Tibial nerve (tissue), 4 donors: ENCODE measurements around the gene MAP3K1. TPM values are rescaled to one million over a fixed set of nuclear protein-coding genes. Genes with fewer than 3 reads are reported as not detected.
A peak's percentile ranks its signal among the peaks of the same experiment; 100 is the strongest.

Experiments
- DNase-seq, 2 donors: peaks; one replicate each; pipeline ENCODE4 v3.0.0-alpha.2; 2019; ENCODE audit warnings: low spot score in 2 of 2
- H3K27ac ChIP-seq, 4 donors: fragments of 200-600 bp; sonication (generic) in 3 of 4; one replicate each; pipeline ENCODE4 v1.5.1; 2017 to 2019; ENCODE audit warnings: mild to moderate bottlenecking in 1 of 4
- H3K27me3 ChIP-seq, 2 donors: fragments of 200-600 bp; sonication (generic) in 1 of 2; one replicate each; pipeline versions ENCODE4 v1.5.1 to v1.6.0; 2017 to 2019
- H3K36me3 ChIP-seq, 3 donors: fragments of 200-600 bp; sonication (generic); one replicate each; pipeline ENCODE4 v1.5.1; 2018 to 2019
- H3K4me1 ChIP-seq, 4 donors: fragments of 200-600 bp; sonication (generic) in 3 of 4; one replicate each; pipeline ENCODE4 v1.5.1; 2017 to 2019
- H3K4me3 ChIP-seq, 4 donors: fragments of 200-600 bp; sonication (generic) in 3 of 4; one replicate each; pipeline ENCODE4 v1.5.1; 2017 to 2019; ENCODE audit warnings: mild to moderate bottlenecking in 1 of 4, moderate library complexity in 1 of 4
- H3K9me3 ChIP-seq, 4 donors: fragments of 200-600 bp; sonication (generic) in 3 of 4; one replicate each; pipeline ENCODE4 v1.5.1; 2017 to 2019
- CTCF ChIP-seq, 5 experiments: fragments of 200-600 bp in 3 of 5; fragments of 450-650 bp in 2 of 5; sonication (generic) in 3 of 5; IDR thresholded peaks; one replicate each; pipeline ENCODE4 v1.5.1; 2016 to 2019; ENCODE audit warnings: antibody characterized with exemption in 5 of 5, mild to moderate bottlenecking in 3 of 5, moderate library complexity in 2 of 5
- EP300 ChIP-seq, 2 donors: sonication (generic); formaldehyde crosslinking; IDR thresholded peaks; one replicate each; pipeline ENCODE4 v1.6.1; 2017; ENCODE audit warnings: antibody characterized with exemption in 2 of 2, mild to moderate bottlenecking in 1 of 2
- POLR2A ChIP-seq, 2 donors: fragments of 450-650 bp; IDR thresholded peaks; one replicate each; pipeline ENCODE4 v1.6.1; 2017; ENCODE audit warnings: antibody characterized with exemption in 2 of 2, mild to moderate bottlenecking in 2 of 2, moderate library complexity in 2 of 2
- WGBS, 2 donors: methylation state at CpG; one replicate each; pipeline ENCODE4 v1.1.5; 2018; 5-methylcytosine and 5-hydroxymethylcytosine counted together
- total RNA-seq, 4 donors: library from RNA; depleted of rRNA; stranded (reverse); fragments of >200 nt; gene quantifications; one replicate each; pipeline ENCODE4 v1.1.0, GENCODE V29; 2016

MAP3K1 gene
- total RNA-seq, 4 donors from 2014 or later, result 19.5 to 26.2 (median 22.9) TPM

- H3K4me1 ChIP-seq, result peaks cover 0 to 97% (median 39%) of the 10 kb centered on the region in 4 donors
- 84 to 87% methylated on average over 11 of the region's 11 CpGs for WGBS, 2 donors
- peak overlapping the region in 1 of 4 donors; percentile 23 for H3K27ac ChIP-seq
- no peak for DNase-seq
- no peak overlapping the region for H3K4me3 ChIP-seq
- H3K36me3 ChIP-seq, result no peaks in the 10 kb centered on the region
- H3K27me3 ChIP-seq, result no peaks in the 10 kb centered on the region
- TF ChIP-seq CTCF (IDR thresholded peaks at IDR 0.05) (no peak), EP300 (IDR thresholded peaks at IDR 0.05) (no peak), POLR2A (IDR thresholded peaks at IDR 0.05) (no peak)
- no peaks in the 10 kb centered on the region for H3K9me3 ChIP-seq
Measured at GRCh38 chr5:56829137-56829908, 14.0 kb downstream of the MAP3K1 start.

DNA sequence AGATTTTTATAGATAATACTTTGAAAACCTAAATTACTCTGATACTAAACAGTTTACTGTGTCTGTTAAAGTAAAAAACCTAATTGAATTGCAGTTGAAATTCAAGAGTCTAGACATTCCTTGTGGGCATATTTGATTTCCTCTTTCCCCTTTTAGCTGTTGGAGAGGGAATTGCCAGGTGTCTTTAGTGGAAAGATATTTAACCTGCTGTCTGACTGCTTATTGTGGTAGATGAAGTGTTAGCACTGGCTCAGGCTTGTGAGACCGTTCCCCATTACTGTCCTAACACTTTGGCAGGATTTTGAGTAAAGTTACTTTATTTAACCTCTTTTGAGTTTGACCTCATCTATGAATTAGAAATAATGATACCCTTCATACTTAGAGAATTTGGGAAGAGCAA is 16.4 kb downstream of the MAP3K1 start:
- Histone ChIP-seq H3K27me3 (no peaks in the 10 kb centered on the region), H3K4me3 (no peak overlapping the region), H3K27ac (no peak overlapping the region), H3K4me1 (peaks cover 0 to 88% (median 46%) of the 10 kb centered on the region in 4 donors), H3K9me3 (no peaks in the 10 kb centered on the region), H3K36me3 (no peaks in the 10 kb centered on the region)
- DNase-seq, result no peak
- WGBS, 2 donors, result 33 to 39% methylated on average over 1 of the region's 1 CpG
- TF ChIP-seq EP300 (IDR thresholded peaks at IDR 0.05) (no peak), CTCF (IDR thresholded peaks at IDR 0.05) (no peak), POLR2A (IDR thresholded peaks at IDR 0.05) (no peak)

GRCh38 chr5:56833325-56833724 is 18.0 kb downstream of the MAP3K1 start:
- WGBS, 2 donors, result 71 to 75% methylated on average over 4 of the region's 4 CpGs
- DNase-seq, result no peak
- TF ChIP-seq CTCF (IDR thresholded peaks at IDR 0.05) (no peak), POLR2A (IDR thresholded peaks at IDR 0.05) (no peak), EP300 (IDR thresholded peaks at IDR 0.05) (no peak)
- H3K9me3 ChIP-seq, result no peaks in the 10 kb centered on the region
- H3K4me3 ChIP-seq, result no peak overlapping the region
- no peak overlapping the region for H3K27ac ChIP-seq
- H3K4me1 ChIP-seq, result peaks cover 0 to 89% (median 54%) of the 10 kb centered on the region in 4 donors
- H3K27me3 ChIP-seq, result no peaks in the 10 kb centered on the region
- H3K36me3 ChIP-seq, result no peaks in the 10 kb centered on the region

DNA sequence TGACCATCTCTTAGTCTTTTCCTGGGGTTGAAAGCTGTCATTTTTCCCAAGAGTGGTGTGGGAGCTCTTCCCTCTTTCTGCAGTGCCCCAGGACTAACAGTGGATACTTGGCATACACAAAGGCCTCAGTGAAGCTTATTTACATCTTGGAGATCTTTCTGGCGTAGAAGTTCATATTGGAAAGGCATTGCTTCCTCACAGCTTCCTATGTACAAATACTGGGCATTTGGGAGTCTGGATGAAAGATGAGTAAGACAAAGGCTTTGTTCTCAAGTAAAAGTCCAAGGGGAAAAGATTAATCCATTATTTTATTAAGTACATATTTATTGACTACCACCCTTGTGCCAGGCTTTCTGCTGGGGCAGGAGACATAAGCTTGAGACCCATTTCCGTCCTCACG is 22.0 kb downstream of the MAP3K1 start:
- Histone ChIP-seq H3K36me3 (no peaks in the 10 kb centered on the region), H3K27ac (peak overlapping the region in 3 of 4 donors; percentile 40 to 76 (median 75)), H3K4me1 (peaks cover 0 to 87% (median 38%) of the 10 kb centered on the region in 4 donors), H3K4me3 (no peak overlapping the region), H3K9me3 (no peaks in the 10 kb centered on the region), H3K27me3 (no peaks in the 10 kb centered on the region)
- no peak for DNase-seq
- TF ChIP-seq CTCF (IDR thresholded peaks at IDR 0.05) (no peak), EP300 (IDR thresholded peaks at IDR 0.05) (no peak), POLR2A (IDR thresholded peaks at IDR 0.05) (no peak)
- WGBS, 2 donors, result 71% methylated on average over 3 of the region's 3 CpGs

- no peak for TF ChIP-seq EP300 (IDR thresholded peaks at IDR 0.05)
- WGBS, 2 donors, result 43 to 60% methylated on average over 1 of the region's 1 CpG
- peak overlapping the region in 3 of 4 donors; percentile 62 to 76 (median 75) for H3K27ac ChIP-seq
- no peaks in the 10 kb centered on the region for H3K27me3 ChIP-seq
- H3K4me3 ChIP-seq, result no peak overlapping the region
- peaks cover 0 to 86% (median 32%) of the 10 kb centered on the region in 4 donors for H3K4me1 ChIP-seq
- H3K36me3 ChIP-seq, result no peaks in the 10 kb centered on the region
- DNase-seq, result no peak
- H3K9me3 ChIP-seq, result no peaks in the 10 kb centered on the region
Measured at GRCh38 chr5:56837956-56838355, 22.6 kb downstream of the MAP3K1 start.
